ENCODE results near the gene TRIB2.

- TF ChIP-seq, protein P1, sequence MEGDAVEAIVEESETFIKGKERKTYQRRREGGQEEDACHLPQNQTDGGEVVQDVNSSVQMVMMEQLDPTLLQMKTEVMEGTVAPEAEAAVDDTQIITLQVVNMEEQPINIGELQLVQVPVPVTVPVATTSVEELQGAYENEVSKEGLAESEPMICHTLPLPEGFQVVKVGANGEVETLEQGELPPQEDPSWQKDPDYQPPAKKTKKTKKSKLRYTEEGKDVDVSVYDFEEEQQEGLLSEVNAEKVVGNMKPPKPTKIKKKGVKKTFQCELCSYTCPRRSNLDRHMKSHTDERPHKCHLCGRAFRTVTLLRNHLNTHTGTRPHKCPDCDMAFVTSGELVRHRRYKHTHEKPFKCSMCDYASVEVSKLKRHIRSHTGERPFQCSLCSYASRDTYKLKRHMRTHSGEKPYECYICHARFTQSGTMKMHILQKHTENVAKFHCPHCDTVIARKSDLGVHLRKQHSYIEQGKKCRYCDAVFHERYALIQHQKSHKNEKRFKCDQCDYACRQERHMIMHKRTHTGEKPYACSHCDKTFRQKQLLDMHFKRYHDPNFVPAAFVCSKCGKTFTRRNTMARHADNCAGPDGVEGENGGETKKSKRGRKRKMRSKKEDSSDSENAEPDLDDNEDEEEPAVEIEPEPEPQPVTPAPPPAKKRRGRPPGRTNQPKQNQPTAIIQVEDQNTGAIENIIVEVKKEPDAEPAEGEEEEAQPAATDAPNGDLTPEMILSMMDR (IDR thresholded peaks at IDR 0.05 in 4 of 5, conservative IDR thresholded peaks at IDR 0.05 in 1 of 5): no peak
- no peak for TF ChIP-seq POLR2A (IDR thresholded peaks at IDR 0.05)
These were observed 62.3 kb downstream of the TRIB2 start for GRCh38 chr2:12778811-12779579.
